Measurements from ENCODE around the gene GRHL1. TPM values are rescaled to one million over a fixed set of nuclear protein-coding genes. Genes with fewer than 3 reads are reported as not detected.

Gene GRHL1
- total RNA-seq, 1 donor, result 0.36 TPM

DNA sequence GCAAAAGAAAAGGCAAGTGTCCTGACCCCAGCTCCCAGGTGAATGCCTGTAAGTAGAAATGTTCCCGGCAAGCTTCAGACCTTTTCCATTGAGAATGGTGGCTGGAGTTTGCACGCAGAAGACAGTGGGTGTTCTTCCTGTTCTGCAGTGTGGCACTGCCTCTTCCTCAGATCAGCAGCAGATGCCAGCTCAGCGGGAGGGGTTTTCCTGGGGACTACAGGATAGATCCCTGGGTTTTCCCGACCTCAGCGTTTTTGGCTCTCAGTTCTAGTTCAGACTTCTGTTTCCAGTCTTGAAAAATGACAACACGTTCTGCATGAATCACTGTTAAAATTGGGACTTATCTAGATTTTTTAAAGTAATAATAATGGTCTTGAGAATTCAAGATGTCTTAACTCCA, 39.2 kb downstream of the GRHL1 start:
- Histone ChIP-seq H3K79me2 (ENCODE audit: insufficient read depth, low read length) (no peaks in the 10 kb centered on the region), H3K4me1 (ENCODE audit: insufficient read depth, low read length) (peaks cover 27% of the 10 kb centered on the region), H3K4me2 (ENCODE audit: insufficient read depth, low read length) (peak overlapping the region; percentile 48), H3K9me3 (ENCODE audit: low read depth, low read length) (no peaks in the 10 kb centered on the region), H2AFZ (ENCODE audit: low read length) (peak overlapping the region; percentile 67), H3K27ac (ENCODE audit: low read depth, low read length) (peak overlapping the region; percentile 36), H3K36me3 (ENCODE audit: insufficient read depth, low read length) (no peaks in the 10 kb centered on the region), H3K27me3 (ENCODE audit: insufficient read depth, low read length) (no peaks in the 10 kb centered on the region), H4K20me1 (ENCODE audit: insufficient read depth, low read length) (no peaks in the 10 kb centered on the region), H3K4me3 (ENCODE audit: insufficient read depth, low read length) (no peak overlapping the region)
- no peak for DNase-seq (ENCODE audit: insufficient read length, low spot score, missing footprints)
- TF ChIP-seq, protein P1, sequence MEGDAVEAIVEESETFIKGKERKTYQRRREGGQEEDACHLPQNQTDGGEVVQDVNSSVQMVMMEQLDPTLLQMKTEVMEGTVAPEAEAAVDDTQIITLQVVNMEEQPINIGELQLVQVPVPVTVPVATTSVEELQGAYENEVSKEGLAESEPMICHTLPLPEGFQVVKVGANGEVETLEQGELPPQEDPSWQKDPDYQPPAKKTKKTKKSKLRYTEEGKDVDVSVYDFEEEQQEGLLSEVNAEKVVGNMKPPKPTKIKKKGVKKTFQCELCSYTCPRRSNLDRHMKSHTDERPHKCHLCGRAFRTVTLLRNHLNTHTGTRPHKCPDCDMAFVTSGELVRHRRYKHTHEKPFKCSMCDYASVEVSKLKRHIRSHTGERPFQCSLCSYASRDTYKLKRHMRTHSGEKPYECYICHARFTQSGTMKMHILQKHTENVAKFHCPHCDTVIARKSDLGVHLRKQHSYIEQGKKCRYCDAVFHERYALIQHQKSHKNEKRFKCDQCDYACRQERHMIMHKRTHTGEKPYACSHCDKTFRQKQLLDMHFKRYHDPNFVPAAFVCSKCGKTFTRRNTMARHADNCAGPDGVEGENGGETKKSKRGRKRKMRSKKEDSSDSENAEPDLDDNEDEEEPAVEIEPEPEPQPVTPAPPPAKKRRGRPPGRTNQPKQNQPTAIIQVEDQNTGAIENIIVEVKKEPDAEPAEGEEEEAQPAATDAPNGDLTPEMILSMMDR (IDR thresholded peaks at IDR 0.05; ENCODE audit: extremely low read depth, low read depth, low read length), result no peak

DNA sequence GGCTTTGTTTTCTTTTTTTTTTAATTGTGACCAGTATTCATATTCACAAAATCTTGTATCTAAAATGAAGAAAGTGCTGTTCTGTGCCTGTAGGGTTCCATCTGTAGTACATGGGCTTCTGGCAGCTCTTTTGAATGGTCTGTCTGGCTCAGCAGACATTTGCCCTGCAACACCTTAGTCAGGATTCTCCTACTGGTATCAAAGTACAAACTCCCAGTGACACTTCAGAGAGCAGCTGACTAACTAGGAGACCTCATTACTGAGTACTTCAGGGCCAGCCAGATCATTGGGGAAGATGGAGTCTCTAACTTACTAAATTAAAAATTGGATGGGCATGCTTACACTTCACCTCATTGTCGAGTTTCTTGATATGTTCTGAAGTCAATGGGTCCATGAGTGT, 39.7 kb downstream of the GRHL1 start:
- TF ChIP-seq, protein P1 (IDR thresholded peaks at IDR 0.05; ENCODE audit: extremely low read depth, low read depth, low read length), result no peak
- Histone ChIP-seq H3K27me3 (ENCODE audit: insufficient read depth, low read length) (no peaks in the 10 kb centered on the region), H4K20me1 (ENCODE audit: insufficient read depth, low read length) (no peaks in the 10 kb centered on the region), H3K4me1 (ENCODE audit: insufficient read depth, low read length) (peaks cover 27% of the 10 kb centered on the region), H3K4me2 (ENCODE audit: insufficient read depth, low read length) (no peak overlapping the region), H3K4me3 (ENCODE audit: insufficient read depth, low read length) (no peak overlapping the region), H3K27ac (ENCODE audit: low read depth, low read length) (peak overlapping the region; percentile 25), H3K9me3 (ENCODE audit: low read depth, low read length) (no peaks in the 10 kb centered on the region), H3K79me2 (ENCODE audit: insufficient read depth, low read length) (no peaks in the 10 kb centered on the region), H3K36me3 (ENCODE audit: insufficient read depth, low read length) (no peaks in the 10 kb centered on the region), H2AFZ (ENCODE audit: low read length) (no peak overlapping the region)
- no peak for DNase-seq (ENCODE audit: insufficient read length, low spot score, missing footprints)

DNA sequence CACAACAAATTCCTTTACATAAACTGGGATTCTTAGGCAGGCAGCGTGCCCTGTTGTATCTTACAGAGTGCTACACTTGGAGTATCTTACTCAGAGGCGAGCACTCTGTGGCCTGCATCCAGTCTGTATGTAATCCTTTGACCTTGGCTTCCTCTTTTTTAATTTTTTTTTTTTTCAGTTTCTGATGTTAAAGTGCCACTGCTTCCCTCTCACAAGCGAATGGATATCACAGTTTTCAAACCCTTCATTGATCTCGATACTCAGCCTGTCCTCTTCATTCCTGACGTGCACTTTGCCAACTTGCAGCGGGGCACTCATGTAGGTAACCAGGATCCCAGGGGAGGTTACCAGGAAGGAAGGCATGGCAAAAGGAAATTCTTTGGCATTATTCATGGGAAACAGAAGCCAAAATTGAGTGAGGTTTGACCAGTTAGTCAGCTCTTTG, 40.4 kb downstream of the GRHL1 start:
- DNase-seq (ENCODE audit: insufficient read length, low spot score, missing footprints), result no peak
- peak overlapping the region; percentile 45 for H3K4me2 ChIP-seq (ENCODE audit: insufficient read depth, low read length)
- H2AFZ ChIP-seq (ENCODE audit: low read length), result no peak overlapping the region
- no peaks in the 10 kb centered on the region for H3K9me3 ChIP-seq (ENCODE audit: low read depth, low read length)
- H3K79me2 ChIP-seq (ENCODE audit: insufficient read depth, low read length), result no peaks in the 10 kb centered on the region
- peaks cover 27% of the 10 kb centered on the region for H3K4me1 ChIP-seq (ENCODE audit: insufficient read depth, low read length)
- no peaks in the 10 kb centered on the region for H3K36me3 ChIP-seq (ENCODE audit: insufficient read depth, low read length)
- H3K27me3 ChIP-seq (ENCODE audit: insufficient read depth, low read length), result no peaks in the 10 kb centered on the region
- peak overlapping the region; percentile 13 for H3K4me3 ChIP-seq (ENCODE audit: insufficient read depth, low read length)
- peak overlapping the region; percentile 25 for H3K27ac ChIP-seq (ENCODE audit: low read depth, low read length)
- H4K20me1 ChIP-seq (ENCODE audit: insufficient read depth, low read length), result no peaks in the 10 kb centered on the region
- TF ChIP-seq, protein P1 (IDR thresholded peaks at IDR 0.05; ENCODE audit: extremely low read depth, low read depth, low read length), result peak; percentile 31

DNA sequence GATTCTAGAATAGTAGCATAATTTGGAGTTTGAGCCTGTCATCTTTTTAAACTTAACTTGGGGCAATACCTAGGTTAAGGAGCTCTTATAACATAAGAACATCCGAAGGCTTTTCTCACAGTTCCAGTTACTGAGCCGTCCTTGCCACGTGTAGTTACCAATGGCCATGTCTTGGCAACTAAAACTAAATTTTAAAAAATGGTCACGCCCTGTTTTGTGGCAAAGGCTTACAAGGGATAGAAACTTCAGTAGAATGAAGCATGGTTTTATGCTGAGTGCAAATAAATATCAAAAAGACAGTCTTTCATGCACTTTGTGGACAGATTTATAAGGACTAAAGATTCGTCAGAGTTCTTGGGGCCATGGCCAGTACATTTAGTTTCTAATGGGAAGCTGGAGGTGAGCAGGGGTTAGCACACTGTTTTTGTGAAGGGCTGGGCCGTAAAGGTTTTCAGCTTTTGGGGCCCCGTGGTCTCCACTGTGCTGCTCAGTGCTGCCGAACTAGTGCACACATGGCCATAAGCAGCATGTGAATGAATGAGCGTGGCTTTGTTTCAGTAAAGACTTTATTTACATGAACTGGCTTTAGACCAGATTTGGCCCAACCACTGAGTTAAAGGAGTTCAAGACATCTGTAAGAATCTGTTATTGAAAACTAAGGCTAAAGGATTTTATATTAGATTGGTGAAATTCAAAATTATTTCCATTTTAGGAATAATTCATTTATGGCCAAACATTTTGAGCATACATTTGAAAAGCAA, 41.1 kb downstream of the GRHL1 start:
- peak overlapping the region; percentile 25 for H3K27ac ChIP-seq (ENCODE audit: low read depth, low read length)
- H3K27me3 ChIP-seq (ENCODE audit: insufficient read depth, low read length), result no peaks in the 10 kb centered on the region
- no peaks in the 10 kb centered on the region for H3K9me3 ChIP-seq (ENCODE audit: low read depth, low read length)
- no peaks in the 10 kb centered on the region for H3K79me2 ChIP-seq (ENCODE audit: insufficient read depth, low read length)
- DNase-seq (ENCODE audit: insufficient read length, low spot score, missing footprints), result no peak
- no peak overlapping the region for H2AFZ ChIP-seq (ENCODE audit: low read length)
- peaks cover 27% of the 10 kb centered on the region for H3K4me1 ChIP-seq (ENCODE audit: insufficient read depth, low read length)
- no peaks in the 10 kb centered on the region for H4K20me1 ChIP-seq (ENCODE audit: insufficient read depth, low read length)
- peak overlapping the region; percentile 45 for H3K4me2 ChIP-seq (ENCODE audit: insufficient read depth, low read length)
- H3K36me3 ChIP-seq (ENCODE audit: insufficient read depth, low read length), result no peaks in the 10 kb centered on the region
- H3K4me3 ChIP-seq (ENCODE audit: insufficient read depth, low read length), result no peak overlapping the region
- TF ChIP-seq, protein P1 (IDR thresholded peaks at IDR 0.05; ENCODE audit: extremely low read depth, low read depth, low read length), result no peak

Data from osteoblast (primary cell).